ENCODE data around the gene RHO.

DNA sequence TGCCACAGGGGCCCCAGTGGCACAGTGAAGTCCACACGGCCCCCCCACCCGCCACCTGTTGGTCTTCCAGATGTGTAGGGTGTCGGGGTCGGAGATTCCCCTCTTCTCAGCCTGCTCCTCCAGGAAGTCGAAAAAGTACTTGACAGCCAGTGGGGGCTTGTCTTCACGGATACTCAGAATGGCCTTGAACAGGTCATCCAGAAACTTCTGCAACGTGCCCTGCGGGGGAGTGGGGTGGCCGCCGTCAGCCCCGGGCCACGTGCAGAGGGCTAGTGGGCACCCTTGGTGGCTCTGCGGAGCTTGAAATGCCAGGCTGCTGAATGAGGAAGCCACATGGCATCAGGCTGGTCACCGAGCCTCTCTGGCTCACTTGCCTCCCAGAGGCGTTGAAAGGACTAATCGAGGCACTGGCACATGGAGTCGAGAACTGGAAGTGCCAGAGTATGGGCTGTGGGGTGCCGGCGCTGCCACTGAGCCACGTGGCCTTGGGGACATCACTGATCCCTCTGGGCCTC is 31.2 kb downstream of the RHO start:
- TF ChIP-seq HDAC2 (IDR thresholded peaks at IDR 0.05) = no peak
- no peak for TF ChIP-seq CBFB (IDR thresholded peaks at IDR 0.05; ENCODE audit: low read depth)
- TF ChIP-seq, protein P1, sequence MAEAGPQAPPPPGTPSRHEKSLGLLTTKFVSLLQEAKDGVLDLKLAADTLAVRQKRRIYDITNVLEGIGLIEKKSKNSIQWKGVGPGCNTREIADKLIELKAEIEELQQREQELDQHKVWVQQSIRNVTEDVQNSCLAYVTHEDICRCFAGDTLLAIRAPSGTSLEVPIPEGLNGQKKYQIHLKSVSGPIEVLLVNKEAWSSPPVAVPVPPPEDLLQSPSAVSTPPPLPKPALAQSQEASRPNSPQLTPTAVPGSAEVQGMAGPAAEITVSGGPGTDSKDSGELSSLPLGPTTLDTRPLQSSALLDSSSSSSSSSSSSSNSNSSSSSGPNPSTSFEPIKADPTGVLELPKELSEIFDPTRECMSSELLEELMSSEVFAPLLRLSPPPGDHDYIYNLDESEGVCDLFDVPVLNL (IDR thresholded peaks at IDR 0.05; ENCODE audit: low read depth, low read length) = no peak
- TF ChIP-seq EZH2 (IDR thresholded peaks at IDR 0.05; ENCODE audit: borderline replicate concordance, control insufficient read depth, low read depth, low read length) = no peak
- TF ChIP-seq BRCA1 (IDR thresholded peaks at IDR 0.05; ENCODE audit: low read depth, low read length) = no peak
- TF ChIP-seq BHLHE40 (IDR thresholded peaks at IDR 0.05; ENCODE audit: borderline replicate concordance in 1 of 2, low read depth in 2 of 2, low read length in 1 of 2) = no peak
- TF ChIP-seq TAF1 (IDR thresholded peaks at IDR 0.05; ENCODE audit: borderline replicate concordance, low read depth, low read length) = no peak
- TF ChIP-seq SP1 (IDR thresholded peaks at IDR 0.05; ENCODE audit: low read depth, low read length) = no peak
- TF ChIP-seq, protein P2, sequence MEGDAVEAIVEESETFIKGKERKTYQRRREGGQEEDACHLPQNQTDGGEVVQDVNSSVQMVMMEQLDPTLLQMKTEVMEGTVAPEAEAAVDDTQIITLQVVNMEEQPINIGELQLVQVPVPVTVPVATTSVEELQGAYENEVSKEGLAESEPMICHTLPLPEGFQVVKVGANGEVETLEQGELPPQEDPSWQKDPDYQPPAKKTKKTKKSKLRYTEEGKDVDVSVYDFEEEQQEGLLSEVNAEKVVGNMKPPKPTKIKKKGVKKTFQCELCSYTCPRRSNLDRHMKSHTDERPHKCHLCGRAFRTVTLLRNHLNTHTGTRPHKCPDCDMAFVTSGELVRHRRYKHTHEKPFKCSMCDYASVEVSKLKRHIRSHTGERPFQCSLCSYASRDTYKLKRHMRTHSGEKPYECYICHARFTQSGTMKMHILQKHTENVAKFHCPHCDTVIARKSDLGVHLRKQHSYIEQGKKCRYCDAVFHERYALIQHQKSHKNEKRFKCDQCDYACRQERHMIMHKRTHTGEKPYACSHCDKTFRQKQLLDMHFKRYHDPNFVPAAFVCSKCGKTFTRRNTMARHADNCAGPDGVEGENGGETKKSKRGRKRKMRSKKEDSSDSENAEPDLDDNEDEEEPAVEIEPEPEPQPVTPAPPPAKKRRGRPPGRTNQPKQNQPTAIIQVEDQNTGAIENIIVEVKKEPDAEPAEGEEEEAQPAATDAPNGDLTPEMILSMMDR (IDR thresholded peaks at IDR 0.05 in 2 of 3, conservative IDR thresholded peaks at IDR 0.05 in 1 of 3; ENCODE audit: control insufficient read depth in 2 of 3, extremely low read depth in 1 of 3, insufficient read depth in 1 of 3, low read depth in 3 of 3, low read length in 3 of 3) = no peak
- TF ChIP-seq GABPA (IDR thresholded peaks at IDR 0.05; ENCODE audit: low read depth) = no peak
- TF ChIP-seq KAT2A (conservative IDR thresholded peaks at IDR 0.05; ENCODE audit: control insufficient read depth, low read depth, low read length) = no peak

Data from GM12878 (cell line).